Uterus (tissue), 2 donors: ENCODE data around the gene FRK.

Source experiments
- POLR2A ChIP-seq, 2 donors: fragments of 450-650 bp; IDR thresholded peaks; one replicate each; pipeline ENCODE4 v1.6.1; 2016; ENCODE audit warnings: antibody characterized with exemption in 2 of 2, mild to moderate bottlenecking in 1 of 2, moderate library complexity in 1 of 2
- TF ChIP-seq, protein P1 (sequence below), 4 experiments: fragments of 200-600 bp in 2 of 4; fragments of 450-650 bp in 2 of 4; sonication (generic) in 2 of 4; IDR thresholded peaks; one replicate each; pipeline ENCODE4 v1.5.1; 2016 to 2019; ENCODE audit warnings: antibody characterized with exemption in 4 of 4, mild to moderate bottlenecking in 2 of 4, moderate library complexity in 1 of 4

- TF ChIP-seq, protein P1, sequence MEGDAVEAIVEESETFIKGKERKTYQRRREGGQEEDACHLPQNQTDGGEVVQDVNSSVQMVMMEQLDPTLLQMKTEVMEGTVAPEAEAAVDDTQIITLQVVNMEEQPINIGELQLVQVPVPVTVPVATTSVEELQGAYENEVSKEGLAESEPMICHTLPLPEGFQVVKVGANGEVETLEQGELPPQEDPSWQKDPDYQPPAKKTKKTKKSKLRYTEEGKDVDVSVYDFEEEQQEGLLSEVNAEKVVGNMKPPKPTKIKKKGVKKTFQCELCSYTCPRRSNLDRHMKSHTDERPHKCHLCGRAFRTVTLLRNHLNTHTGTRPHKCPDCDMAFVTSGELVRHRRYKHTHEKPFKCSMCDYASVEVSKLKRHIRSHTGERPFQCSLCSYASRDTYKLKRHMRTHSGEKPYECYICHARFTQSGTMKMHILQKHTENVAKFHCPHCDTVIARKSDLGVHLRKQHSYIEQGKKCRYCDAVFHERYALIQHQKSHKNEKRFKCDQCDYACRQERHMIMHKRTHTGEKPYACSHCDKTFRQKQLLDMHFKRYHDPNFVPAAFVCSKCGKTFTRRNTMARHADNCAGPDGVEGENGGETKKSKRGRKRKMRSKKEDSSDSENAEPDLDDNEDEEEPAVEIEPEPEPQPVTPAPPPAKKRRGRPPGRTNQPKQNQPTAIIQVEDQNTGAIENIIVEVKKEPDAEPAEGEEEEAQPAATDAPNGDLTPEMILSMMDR (IDR thresholded peaks at IDR 0.05): no peak
- no peak for TF ChIP-seq POLR2A (IDR thresholded peaks at IDR 0.05)
These were observed 14.0 kb downstream of the FRK start for GRCh38 chr6:116046737-116047136.
